OCI-LY3 (cell line): Measurements from ENCODE around the gene SLC35F4.

ENCODE experiments used
- CTCF ChIP-seq: fragments of 200-600, 300-600 bp; sonication (generic); IDR thresholded peaks from 2 replicates; pipeline ENCODE4 v1.5.1; 2014; ENCODE audit warnings: antibody characterized with exemption, low read length, low read depth
- EZH2phosphoT487 ChIP-seq: fragments of 200-600 bp; shearing (Covaris generic); IDR thresholded peaks from 2 replicates; pipeline ENCODE4 v1.6.1; 2018; ENCODE audit warnings: antibody characterized with exemption, mixed run types, low read depth

GRCh38 chr14:57809808-57810207 is 56.1 kb downstream of the SLC35F4 start:
- TF ChIP-seq CTCF (no peak), EZH2phosphoT487 (no peak)
